Astrocyte (in vitro differentiated cells and primary cell): ENCODE measurements around the gene MAP2. TPM values are rescaled to one million over a fixed set of nuclear protein-coding genes. Genes with fewer than 3 reads are reported as not detected.

Source experiments
- DNase-seq: peaks from one replicate; pipeline ENCODE4 v3.0.0-alpha.2; 2010; ENCODE audit warnings: low read depth
- FAIRE-seq: peaks from 2 replicates; lab custom pipeline; 2011; peaks lifted over from hg19 to GRCh38; lab: Jason Lieb, UNC
- H2AFZ ChIP-seq: 2 replicates; pipeline ENCODE4 v1.6.0; 2012; ENCODE audit warnings: low read depth, low read length, inconsistent platforms
- H3K27ac ChIP-seq: 2 replicates; pipeline ENCODE4 v1.5.1; 2011; ENCODE audit warnings: low read depth, low read length, inconsistent platforms
- H3K27me3 ChIP-seq: 2 replicates; pipeline ENCODE4 v1.6.0; 2011; ENCODE audit warnings: low read length, inconsistent platforms; ENCODE audit not compliant: insufficient read depth
- H3K36me3 ChIP-seq: 2 replicates; pipeline ENCODE4 v1.5.1; 2011; ENCODE audit warnings: low read length, inconsistent platforms; ENCODE audit not compliant: insufficient read depth
- H3K4me1 ChIP-seq: 2 replicates; pipeline ENCODE4 v1.5.1; 2011; ENCODE audit warnings: low read length, inconsistent platforms; ENCODE audit not compliant: insufficient read depth
- H3K4me2 ChIP-seq: 2 replicates; pipeline ENCODE4 v1.6.0; 2012; ENCODE audit warnings: low read length, inconsistent platforms
- H3K4me3 ChIP-seq: 2 replicates; pipeline ENCODE4 v1.5.1; 2011; ENCODE audit warnings: low read depth, mild to moderate bottlenecking, low read length, inconsistent platforms; ENCODE audit not compliant: insufficient read depth
- H3K79me2 ChIP-seq: 2 replicates; pipeline ENCODE4 v1.6.0; 2012; ENCODE audit warnings: mild to moderate bottlenecking, low read length, inconsistent platforms; ENCODE audit not compliant: insufficient read depth
- H3K9ac ChIP-seq: 2 replicates; pipeline ENCODE4 v1.6.0; 2012; ENCODE audit warnings: mild to moderate bottlenecking, low read length, inconsistent platforms
- H3K9me3 ChIP-seq: 2 replicates; pipeline ENCODE4 v1.5.1; 2012; ENCODE audit warnings: low read depth, mild to moderate bottlenecking, low read length, inconsistent platforms; ENCODE audit not compliant: insufficient read depth
- H4K20me1 ChIP-seq: 2 replicates; pipeline ENCODE4 v1.6.0; 2012; ENCODE audit warnings: low read length, inconsistent platforms; ENCODE audit not compliant: insufficient read depth
- H3K27ac Mint-ChIP-seq: one replicate; pipeline ENCODE4 v1.8.0; 2021; ENCODE audit warnings: mild to moderate bottlenecking, mixed read lengths; ENCODE audit not compliant: unreplicated experiment
- H3K27me3 Mint-ChIP-seq: one replicate; pipeline ENCODE4 v1.8.0; 2021; ENCODE audit warnings: low read depth, mixed read lengths; ENCODE audit not compliant: unreplicated experiment
- H3K36me3 Mint-ChIP-seq: one replicate; pipeline ENCODE4 v1.8.0; 2021; ENCODE audit warnings: low read depth, mixed read lengths; ENCODE audit not compliant: unreplicated experiment
- H3K4me1 Mint-ChIP-seq: one replicate; pipeline ENCODE4 v1.8.0; 2021; ENCODE audit warnings: low read depth, mixed read lengths; ENCODE audit not compliant: unreplicated experiment
- H3K4me3 Mint-ChIP-seq: one replicate; pipeline ENCODE4 v1.8.0; 2021; ENCODE audit warnings: mild to moderate bottlenecking, moderate library complexity, mixed read lengths; ENCODE audit not compliant: unreplicated experiment
- H3K9me3 Mint-ChIP-seq: one replicate; pipeline ENCODE4 v1.8.0; 2021; ENCODE audit warnings: mild to moderate bottlenecking, mixed read lengths; ENCODE audit not compliant: unreplicated experiment
- EZH2 ChIP-seq: IDR thresholded peaks from 2 replicates; pipeline ENCODE4 v1.6.1; 2012; ENCODE audit warnings: mild to moderate bottlenecking, low read length, inconsistent platforms; ENCODE audit not compliant: insufficient read depth
- total RNA-seq: library from RNA; stranded (reverse); gene quantifications from 2 replicates; pipeline ENCODE4 v1.2.1, GENCODE V29; 2021
- TF ChIP-seq, protein P1 (sequence below): IDR thresholded peaks from 2 replicates; pipeline ENCODE4 v1.5.1; 2011; ENCODE audit warnings: low read depth, mild to moderate bottlenecking, inconsistent platforms, low read length, moderate library complexity; ENCODE audit not compliant: insufficient read depth

The MAP2 gene
- total RNA-seq, 1 donor from 2014 or later = 15.9 TPM

GRCh38 chr2:209579230-209579749, 155.4 kb downstream of the MAP2 start:
- H3K27ac ChIP-seq = no peak overlapping the region
- peak overlapping the region; percentile 73 for H2AFZ ChIP-seq
- TF ChIP-seq, protein P1, sequence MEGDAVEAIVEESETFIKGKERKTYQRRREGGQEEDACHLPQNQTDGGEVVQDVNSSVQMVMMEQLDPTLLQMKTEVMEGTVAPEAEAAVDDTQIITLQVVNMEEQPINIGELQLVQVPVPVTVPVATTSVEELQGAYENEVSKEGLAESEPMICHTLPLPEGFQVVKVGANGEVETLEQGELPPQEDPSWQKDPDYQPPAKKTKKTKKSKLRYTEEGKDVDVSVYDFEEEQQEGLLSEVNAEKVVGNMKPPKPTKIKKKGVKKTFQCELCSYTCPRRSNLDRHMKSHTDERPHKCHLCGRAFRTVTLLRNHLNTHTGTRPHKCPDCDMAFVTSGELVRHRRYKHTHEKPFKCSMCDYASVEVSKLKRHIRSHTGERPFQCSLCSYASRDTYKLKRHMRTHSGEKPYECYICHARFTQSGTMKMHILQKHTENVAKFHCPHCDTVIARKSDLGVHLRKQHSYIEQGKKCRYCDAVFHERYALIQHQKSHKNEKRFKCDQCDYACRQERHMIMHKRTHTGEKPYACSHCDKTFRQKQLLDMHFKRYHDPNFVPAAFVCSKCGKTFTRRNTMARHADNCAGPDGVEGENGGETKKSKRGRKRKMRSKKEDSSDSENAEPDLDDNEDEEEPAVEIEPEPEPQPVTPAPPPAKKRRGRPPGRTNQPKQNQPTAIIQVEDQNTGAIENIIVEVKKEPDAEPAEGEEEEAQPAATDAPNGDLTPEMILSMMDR = no peak
- TF ChIP-seq EZH2 = no peak
- H3K4me1 ChIP-seq = peaks cover 3% of the 10 kb centered on the region
- H3K4me3 Mint-ChIP-seq = no peak overlapping the region
- DNase-seq (peak; percentile 45), FAIRE-seq (no peak)
- no peaks in the 10 kb centered on the region for H4K20me1 ChIP-seq
- H3K36me3 Mint-ChIP-seq = no peaks in the 10 kb centered on the region
- H3K4me3 ChIP-seq = peak overlapping the region; percentile 59
- H3K36me3 ChIP-seq = no peaks in the 10 kb centered on the region
- no peaks in the 10 kb centered on the region for H3K4me1 Mint-ChIP-seq
- no peaks in the 10 kb centered on the region for H3K9me3 Mint-ChIP-seq
- H3K9me3 ChIP-seq = no peaks in the 10 kb centered on the region
- no peaks in the 10 kb centered on the region for H3K79me2 ChIP-seq
- no peak overlapping the region for H3K27ac Mint-ChIP-seq
- H3K27me3 ChIP-seq = no peaks in the 10 kb centered on the region
- H3K27me3 Mint-ChIP-seq = no peaks in the 10 kb centered on the region
- peak overlapping the region; percentile 76 for H3K9ac ChIP-seq
- H3K4me2 ChIP-seq = peak overlapping the region; percentile 86

DNA sequence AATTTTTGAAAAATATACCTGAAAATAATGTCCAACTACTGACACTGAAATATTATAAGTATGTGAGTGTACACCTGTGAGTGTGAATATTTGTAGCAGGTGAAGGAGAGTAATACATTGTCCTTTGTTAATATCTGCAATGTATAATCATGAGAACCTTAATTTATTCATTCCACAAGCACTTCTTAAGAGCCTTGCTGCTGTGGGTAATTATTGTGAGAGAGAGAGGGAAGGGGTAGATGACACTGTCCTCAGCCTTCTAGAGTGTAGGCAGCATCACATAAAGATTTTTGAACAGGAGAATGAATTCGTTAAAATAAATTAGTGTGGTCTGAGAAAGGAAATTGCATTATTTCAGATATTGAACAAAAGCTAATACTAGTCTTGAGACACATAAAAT, 157.2 kb downstream of the MAP2 start:
- Mint-ChIP-seq H3K4me3 (no peak overlapping the region), H3K27me3 (no peaks in the 10 kb centered on the region), H3K27ac (no peak overlapping the region), H3K36me3 (no peaks in the 10 kb centered on the region), H3K4me1 (no peaks in the 10 kb centered on the region), H3K9me3 (no peaks in the 10 kb centered on the region)
- TF ChIP-seq EZH2 = no peak
- TF ChIP-seq, protein P1 = no peak
- Histone ChIP-seq H3K27ac (no peak overlapping the region), H2AFZ (no peak overlapping the region), H3K9ac (no peak overlapping the region), H3K4me1 (peaks cover 3% of the 10 kb centered on the region), H3K27me3 (no peaks in the 10 kb centered on the region), H3K9me3 (no peaks in the 10 kb centered on the region), H3K79me2 (no peaks in the 10 kb centered on the region), H3K36me3 (no peaks in the 10 kb centered on the region), H3K4me3 (no peak overlapping the region), H4K20me1 (no peaks in the 10 kb centered on the region), H3K4me2 (no peak overlapping the region)
- FAIRE-seq = no peak
- DNase-seq = no peak

- Mint-ChIP-seq H3K36me3 (no peaks in the 10 kb centered on the region), H3K27me3 (no peaks in the 10 kb centered on the region), H3K27ac (no peak overlapping the region), H3K4me1 (peaks cover 7% of the 10 kb centered on the region), H3K9me3 (no peaks in the 10 kb centered on the region), H3K4me3 (no peak overlapping the region)
- H3K4me1 ChIP-seq = peaks cover 3% of the 10 kb centered on the region
- DNase-seq (no peak), FAIRE-seq (no peak)
- H3K9me3 ChIP-seq = no peaks in the 10 kb centered on the region
- no peaks in the 10 kb centered on the region for H3K27me3 ChIP-seq
- H3K79me2 ChIP-seq = no peaks in the 10 kb centered on the region
- no peaks in the 10 kb centered on the region for H3K36me3 ChIP-seq
- TF ChIP-seq EZH2 = no peak
- TF ChIP-seq, protein P1 = no peak
- no peak overlapping the region for H3K4me2 ChIP-seq
- no peak overlapping the region for H3K9ac ChIP-seq
- no peaks in the 10 kb centered on the region for H4K20me1 ChIP-seq
- H2AFZ ChIP-seq = no peak overlapping the region
- H3K27ac ChIP-seq = no peak overlapping the region
- H3K4me3 ChIP-seq = no peak overlapping the region
These were observed 158.4 kb downstream of the MAP2 start for GRCh38 chr2:209582281-209582680.
